Astrocyte (in vitro differentiated cells and primary cell): ENCODE data around the gene CDH20. TPM values are rescaled to one million over a fixed set of nuclear protein-coding genes. Genes with fewer than 3 reads are reported as not detected.

Experiments
- DNase-seq: peaks from one replicate; pipeline ENCODE4 v3.0.0-alpha.2; 2010; ENCODE audit warnings: low read depth
- FAIRE-seq: peaks from 2 replicates; lab custom pipeline; 2011; peaks lifted over from hg19 to GRCh38; lab: Jason Lieb, UNC
- H2AFZ ChIP-seq: 2 replicates; pipeline ENCODE4 v1.6.0; 2012; ENCODE audit warnings: low read depth, low read length, inconsistent platforms
- H3K27ac ChIP-seq: 2 replicates; pipeline ENCODE4 v1.5.1; 2011; ENCODE audit warnings: low read depth, low read length, inconsistent platforms
- H3K27me3 ChIP-seq: 2 replicates; pipeline ENCODE4 v1.6.0; 2011; ENCODE audit warnings: low read length, inconsistent platforms; ENCODE audit not compliant: insufficient read depth
- H3K36me3 ChIP-seq: 2 replicates; pipeline ENCODE4 v1.5.1; 2011; ENCODE audit warnings: low read length, inconsistent platforms; ENCODE audit not compliant: insufficient read depth
- H3K4me1 ChIP-seq: 2 replicates; pipeline ENCODE4 v1.5.1; 2011; ENCODE audit warnings: low read length, inconsistent platforms; ENCODE audit not compliant: insufficient read depth
- H3K4me2 ChIP-seq: 2 replicates; pipeline ENCODE4 v1.6.0; 2012; ENCODE audit warnings: low read length, inconsistent platforms
- H3K4me3 ChIP-seq: 2 replicates; pipeline ENCODE4 v1.5.1; 2011; ENCODE audit warnings: low read depth, mild to moderate bottlenecking, low read length, inconsistent platforms; ENCODE audit not compliant: insufficient read depth
- H3K79me2 ChIP-seq: 2 replicates; pipeline ENCODE4 v1.6.0; 2012; ENCODE audit warnings: mild to moderate bottlenecking, low read length, inconsistent platforms; ENCODE audit not compliant: insufficient read depth
- H3K9ac ChIP-seq: 2 replicates; pipeline ENCODE4 v1.6.0; 2012; ENCODE audit warnings: mild to moderate bottlenecking, low read length, inconsistent platforms
- H3K9me3 ChIP-seq: 2 replicates; pipeline ENCODE4 v1.5.1; 2012; ENCODE audit warnings: low read depth, mild to moderate bottlenecking, low read length, inconsistent platforms; ENCODE audit not compliant: insufficient read depth
- H4K20me1 ChIP-seq: 2 replicates; pipeline ENCODE4 v1.6.0; 2012; ENCODE audit warnings: low read length, inconsistent platforms; ENCODE audit not compliant: insufficient read depth
- H3K27ac Mint-ChIP-seq: one replicate; pipeline ENCODE4 v1.8.0; 2021; ENCODE audit warnings: mild to moderate bottlenecking, mixed read lengths; ENCODE audit not compliant: unreplicated experiment
- H3K27me3 Mint-ChIP-seq: one replicate; pipeline ENCODE4 v1.8.0; 2021; ENCODE audit warnings: low read depth, mixed read lengths; ENCODE audit not compliant: unreplicated experiment
- H3K36me3 Mint-ChIP-seq: one replicate; pipeline ENCODE4 v1.8.0; 2021; ENCODE audit warnings: low read depth, mixed read lengths; ENCODE audit not compliant: unreplicated experiment
- H3K4me1 Mint-ChIP-seq: one replicate; pipeline ENCODE4 v1.8.0; 2021; ENCODE audit warnings: low read depth, mixed read lengths; ENCODE audit not compliant: unreplicated experiment
- H3K4me3 Mint-ChIP-seq: one replicate; pipeline ENCODE4 v1.8.0; 2021; ENCODE audit warnings: mild to moderate bottlenecking, moderate library complexity, mixed read lengths; ENCODE audit not compliant: unreplicated experiment
- H3K9me3 Mint-ChIP-seq: one replicate; pipeline ENCODE4 v1.8.0; 2021; ENCODE audit warnings: mild to moderate bottlenecking, mixed read lengths; ENCODE audit not compliant: unreplicated experiment
- EZH2 ChIP-seq: IDR thresholded peaks from 2 replicates; pipeline ENCODE4 v1.6.1; 2012; ENCODE audit warnings: mild to moderate bottlenecking, low read length, inconsistent platforms; ENCODE audit not compliant: insufficient read depth
- total RNA-seq: library from RNA; stranded (reverse); gene quantifications from 2 replicates; pipeline ENCODE4 v1.2.1, GENCODE V29; 2021
- TF ChIP-seq, protein P1 (sequence below): IDR thresholded peaks from 2 replicates; pipeline ENCODE4 v1.5.1; 2011; ENCODE audit warnings: low read depth, mild to moderate bottlenecking, inconsistent platforms, low read length, moderate library complexity; ENCODE audit not compliant: insufficient read depth

Gene CDH20
- total RNA-seq, 1 donor from 2014 or later = not detected

DNA sequence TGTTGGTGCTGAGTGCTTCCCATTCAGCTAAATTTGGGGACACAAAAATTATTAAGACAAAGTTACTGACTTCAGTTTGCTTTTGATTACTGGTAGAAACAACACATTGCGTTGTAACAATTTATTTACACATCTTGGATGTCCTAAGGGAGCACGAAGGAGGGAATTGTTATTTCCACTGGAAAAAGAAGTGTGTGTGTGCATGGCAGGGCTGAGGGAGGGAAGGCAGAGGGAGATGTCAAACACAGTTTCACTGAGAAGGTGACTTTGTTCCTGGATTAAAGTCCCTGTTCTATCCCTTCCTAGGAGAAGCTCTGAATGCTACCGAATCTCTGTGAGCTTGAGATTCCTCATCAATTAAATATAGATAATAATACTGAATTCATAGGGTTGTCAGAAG, 3.8 kb upstream of the CDH20 start:
- Histone ChIP-seq H2AFZ (no peak overlapping the region), H4K20me1 (no peaks in the 10 kb centered on the region), H3K27ac (no peak overlapping the region), H3K4me3 (no peak overlapping the region), H3K36me3 (no peaks in the 10 kb centered on the region), H3K27me3 (no peaks in the 10 kb centered on the region), H3K9ac (no peak overlapping the region), H3K9me3 (no peaks in the 10 kb centered on the region), H3K4me1 (peaks cover 3% of the 10 kb centered on the region), H3K79me2 (no peaks in the 10 kb centered on the region), H3K4me2 (no peak overlapping the region)
- Mint-ChIP-seq H3K9me3 (peaks cover 4% of the 10 kb centered on the region), H3K27me3 (peaks cover 23% of the 10 kb centered on the region), H3K27ac (no peak overlapping the region), H3K4me3 (no peak overlapping the region), H3K4me1 (peaks cover 1% of the 10 kb centered on the region), H3K36me3 (no peaks in the 10 kb centered on the region)
- DNase-seq = no peak
- no peak for FAIRE-seq
- TF ChIP-seq, protein P1, sequence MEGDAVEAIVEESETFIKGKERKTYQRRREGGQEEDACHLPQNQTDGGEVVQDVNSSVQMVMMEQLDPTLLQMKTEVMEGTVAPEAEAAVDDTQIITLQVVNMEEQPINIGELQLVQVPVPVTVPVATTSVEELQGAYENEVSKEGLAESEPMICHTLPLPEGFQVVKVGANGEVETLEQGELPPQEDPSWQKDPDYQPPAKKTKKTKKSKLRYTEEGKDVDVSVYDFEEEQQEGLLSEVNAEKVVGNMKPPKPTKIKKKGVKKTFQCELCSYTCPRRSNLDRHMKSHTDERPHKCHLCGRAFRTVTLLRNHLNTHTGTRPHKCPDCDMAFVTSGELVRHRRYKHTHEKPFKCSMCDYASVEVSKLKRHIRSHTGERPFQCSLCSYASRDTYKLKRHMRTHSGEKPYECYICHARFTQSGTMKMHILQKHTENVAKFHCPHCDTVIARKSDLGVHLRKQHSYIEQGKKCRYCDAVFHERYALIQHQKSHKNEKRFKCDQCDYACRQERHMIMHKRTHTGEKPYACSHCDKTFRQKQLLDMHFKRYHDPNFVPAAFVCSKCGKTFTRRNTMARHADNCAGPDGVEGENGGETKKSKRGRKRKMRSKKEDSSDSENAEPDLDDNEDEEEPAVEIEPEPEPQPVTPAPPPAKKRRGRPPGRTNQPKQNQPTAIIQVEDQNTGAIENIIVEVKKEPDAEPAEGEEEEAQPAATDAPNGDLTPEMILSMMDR = no peak
- no peak for TF ChIP-seq EZH2

GRCh38 chr18:61331051-61331450, 2.2 kb upstream of the CDH20 start:
- Histone ChIP-seq H3K27me3 (no peaks in the 10 kb centered on the region), H3K9me3 (no peaks in the 10 kb centered on the region), H3K9ac (no peak overlapping the region), H3K36me3 (no peaks in the 10 kb centered on the region), H2AFZ (no peak overlapping the region), H3K4me1 (peaks cover 10% of the 10 kb centered on the region), H4K20me1 (no peaks in the 10 kb centered on the region), H3K79me2 (no peaks in the 10 kb centered on the region), H3K4me3 (no peak overlapping the region), H3K27ac (no peak overlapping the region), H3K4me2 (no peak overlapping the region)
- H3K9me3 Mint-ChIP-seq = peaks cover 4% of the 10 kb centered on the region
- H3K4me1 Mint-ChIP-seq = peaks cover 3% of the 10 kb centered on the region
- no peak for DNase-seq
- H3K36me3 Mint-ChIP-seq = no peaks in the 10 kb centered on the region
- no peak for FAIRE-seq
- H3K27me3 Mint-ChIP-seq = peaks cover 39% of the 10 kb centered on the region
- H3K4me3 Mint-ChIP-seq = no peak overlapping the region
- no peak for TF ChIP-seq EZH2
- TF ChIP-seq, protein P1 = no peak
- no peak overlapping the region for H3K27ac Mint-ChIP-seq

- no peak for FAIRE-seq
- no peak overlapping the region for H3K27ac Mint-ChIP-seq
- H3K4me3 ChIP-seq = peak overlapping the region; percentile 58
- TF ChIP-seq, protein P1 = no peak
- TF ChIP-seq EZH2 = peak; percentile 19
- no peaks in the 10 kb centered on the region for H3K27me3 ChIP-seq
- peak overlapping the region; percentile 90 for H3K4me2 ChIP-seq
- no peaks in the 10 kb centered on the region for H3K79me2 ChIP-seq
- H3K9me3 ChIP-seq = no peaks in the 10 kb centered on the region
- DNase-seq = no peak
- H3K4me3 Mint-ChIP-seq = peak overlapping the region; percentile 80
- H3K27me3 Mint-ChIP-seq = peaks cover 37% of the 10 kb centered on the region
- peaks cover 3% of the 10 kb centered on the region for H3K4me1 Mint-ChIP-seq
- H3K9ac ChIP-seq = no peak overlapping the region
- H3K36me3 Mint-ChIP-seq = no peaks in the 10 kb centered on the region
- H2AFZ ChIP-seq = peak overlapping the region; percentile 84
- no peaks in the 10 kb centered on the region for H4K20me1 ChIP-seq
- H3K9me3 Mint-ChIP-seq = no peaks in the 10 kb centered on the region
- no peak overlapping the region for H3K27ac ChIP-seq
- H3K4me1 ChIP-seq = peaks cover 10% of the 10 kb centered on the region
- H3K36me3 ChIP-seq = no peaks in the 10 kb centered on the region
Measured at GRCh38 chr18:61333746-61334490, 688 bp downstream of the CDH20 start.
